Activated CD4-positive, alpha-beta T cell treated with anti-CD3 and anti-CD28 coated beads, Interleukin-2, amount 50 U/mL, for 1 hour (primary cell): ENCODE results near the gene VWF.
A peak's percentile ranks its signal among the peaks of the same experiment; 100 is the strongest.
"Not testable (repeated sequence)": the region's sequence is repeated elsewhere in the genome, so short reads cannot be mapped to it uniquely, and the experiment has no call there.

Experiments used
- DNase-seq: peaks from one replicate; pipeline ENCODE4 v3.0.0-alpha.2; 2020

Gene VWF

GRCh38 chr12:6029401-6029800, 95.1 kb downstream of the VWF start:
- no peak for DNase-seq

DNA sequence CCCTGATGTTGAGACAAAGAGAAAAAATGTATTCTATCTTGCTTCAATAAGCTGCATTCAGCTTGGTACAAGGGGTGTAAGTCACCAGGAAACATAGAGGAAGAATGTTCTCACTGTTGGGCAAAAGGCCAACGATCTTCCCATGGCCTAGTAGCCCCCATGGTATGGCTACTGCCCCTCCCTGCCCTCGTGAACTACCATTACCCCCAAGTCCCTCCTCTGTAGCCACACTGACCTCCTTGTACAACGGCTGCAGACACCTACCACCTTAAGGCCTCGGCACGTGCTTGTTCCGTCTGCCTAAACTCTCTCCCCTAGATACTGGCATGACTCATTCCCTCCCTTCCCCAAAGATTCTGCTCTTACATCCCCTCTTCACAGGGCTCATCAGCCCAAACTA, 97.5 kb downstream of the VWF start:
- no peak for DNase-seq

GRCh38 chr12:6025703-6026298, 98.7 kb downstream of the VWF start:
- DNase-seq, result not testable (repeated sequence)

DNA sequence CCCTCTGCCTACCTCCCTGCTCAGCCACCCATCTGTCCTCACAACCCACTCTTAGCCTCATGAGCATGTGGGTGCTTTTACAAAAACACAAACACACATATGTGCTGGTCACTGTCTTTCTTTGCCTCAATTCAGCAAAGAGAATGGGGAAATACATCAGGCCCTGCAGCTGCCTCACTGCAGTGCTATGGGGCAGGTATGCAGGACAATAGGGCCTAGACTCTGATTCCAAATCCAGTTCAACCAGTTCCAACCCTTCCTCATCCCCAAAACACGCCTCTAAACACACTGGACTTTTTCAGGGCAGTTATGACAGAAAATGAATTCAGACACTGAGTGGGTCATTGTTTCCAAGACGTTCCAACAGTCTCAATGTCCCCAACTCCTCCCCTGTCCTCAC, 100.4 kb downstream of the VWF start:
- DNase-seq, result not testable (repeated sequence)

GRCh38 chr12:6020930-6021329, 103.5 kb downstream of the VWF start:
- DNase-seq, result no peak

GRCh38 chr12:6020511-6020910, 104.0 kb downstream of the VWF start:
- not testable (repeated sequence) for DNase-seq

- DNase-seq, result not testable (repeated sequence)
These were observed 105.2 kb downstream of the VWF start for GRCh38 chr12:6019256-6019655.

DNA sequence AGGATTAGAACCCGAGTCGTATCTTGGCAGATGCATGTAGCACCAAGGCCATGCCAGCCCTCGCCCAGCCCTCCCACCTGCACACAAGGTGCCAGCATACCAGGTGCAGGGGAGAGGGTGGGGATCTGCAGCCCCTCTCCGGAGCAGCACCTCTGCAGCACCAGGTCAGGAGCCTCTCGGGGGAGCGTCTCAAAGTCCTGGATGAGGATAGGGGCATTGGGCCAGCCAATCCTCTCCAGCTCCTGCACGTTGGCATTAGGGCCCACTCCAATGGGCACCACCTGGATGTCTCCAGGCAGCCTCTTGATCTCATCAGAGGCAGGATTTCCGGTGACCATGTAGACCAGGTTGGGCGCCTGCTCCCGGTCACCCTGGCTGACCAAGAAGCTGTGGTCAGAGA, 106.2 kb downstream of the VWF start:
- DNase-seq, result no peak

- DNase-seq, result no peak
These were observed 107.7 kb downstream of the VWF start for GRCh38 chr12:6016756-6017155.

GRCh38 chr12:6016004-6016403, 108.5 kb downstream of the VWF start:
- DNase-seq, result not testable (repeated sequence)

GRCh38 chr12:6015271-6015670, 109.2 kb downstream of the VWF start:
- not testable (repeated sequence) for DNase-seq

GRCh38 chr12:6010631-6011350, 113.7 kb downstream of the VWF start:
- not testable (repeated sequence) for DNase-seq

GRCh38 chr12:5997260-5997659, 127.2 kb downstream of the VWF start:
- no peak for DNase-seq

- DNase-seq, result no peak
These were observed 128.0 kb downstream of the VWF start for GRCh38 chr12:5996459-5996858.

GRCh38 chr12:5989621-5990020, 134.8 kb downstream of the VWF start:
- DNase-seq, result no peak

DNA sequence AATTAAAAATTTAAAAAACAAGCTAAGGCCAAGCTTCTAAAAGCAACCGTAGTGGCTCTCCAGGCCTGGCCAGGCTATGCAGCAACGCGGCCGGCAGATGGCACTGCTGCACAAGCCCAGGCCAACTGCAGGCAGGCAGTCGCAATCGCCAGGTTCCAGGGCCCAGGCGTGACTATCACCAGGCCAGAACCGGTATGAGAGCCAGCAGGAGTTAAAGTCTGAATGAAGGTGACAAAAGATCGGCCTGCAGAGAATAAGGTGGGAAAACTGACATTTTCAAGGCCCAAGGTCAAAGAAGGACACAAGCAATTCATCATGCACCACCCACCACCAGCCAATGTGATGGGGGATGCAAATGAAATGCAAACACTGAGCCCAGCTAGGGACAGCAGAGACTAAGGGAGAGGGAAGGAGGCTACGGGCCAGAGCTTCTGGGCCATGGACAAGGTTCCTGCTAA, 135.8 kb downstream of the VWF start:
- DNase-seq, result peak; percentile 68

DNA sequence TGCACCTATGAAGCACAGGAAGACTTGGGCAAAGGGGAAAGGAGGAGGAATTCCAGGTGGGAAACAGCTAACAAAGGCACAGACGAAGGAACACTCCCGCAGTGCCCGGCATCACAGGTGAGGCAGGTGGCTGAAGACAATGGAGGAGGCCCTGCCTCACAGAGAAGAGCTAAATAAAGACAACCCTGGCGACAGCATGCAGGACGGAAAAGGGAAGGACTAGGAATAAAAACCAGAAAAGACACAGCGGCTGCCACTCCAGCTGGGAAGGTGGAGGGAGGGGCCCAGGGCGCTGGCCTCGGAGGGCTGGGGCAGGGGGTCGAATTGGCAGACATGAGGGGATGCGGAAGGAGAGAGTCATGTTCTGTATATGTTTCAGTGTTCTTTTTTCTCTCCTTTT, 136.4 kb downstream of the VWF start:
- no peak for DNase-seq

GRCh38 chr12:5987573-5987972, 136.9 kb downstream of the VWF start:
- no peak for DNase-seq

DNA sequence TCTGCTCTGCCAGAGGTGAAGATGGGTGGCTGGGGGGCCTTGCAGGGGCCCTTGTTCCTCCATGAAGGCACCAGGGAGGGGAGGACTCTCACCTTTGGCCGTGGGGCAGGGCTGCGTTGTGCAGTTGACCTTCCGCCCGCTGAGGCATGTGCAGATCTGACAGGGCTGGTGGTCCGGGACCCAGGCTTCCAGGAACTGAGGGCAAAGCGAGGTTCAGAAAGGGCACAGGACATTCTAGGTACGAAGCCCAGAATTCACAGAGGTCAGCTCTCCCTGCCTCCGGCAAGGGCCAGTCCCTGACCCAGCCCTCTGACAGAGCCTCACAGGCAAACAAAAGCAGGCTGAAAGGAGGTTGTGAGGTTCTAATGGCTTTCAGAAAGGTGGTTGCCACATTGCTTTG, 139.0 kb downstream of the VWF start:
- DNase-seq, result no peak

GRCh38 chr12:5984873-5985272, 139.6 kb downstream of the VWF start:
- DNase-seq, result no peak

GRCh38 chr12:5982106-5982505, 142.4 kb downstream of the VWF start:
- no peak for DNase-seq

DNA sequence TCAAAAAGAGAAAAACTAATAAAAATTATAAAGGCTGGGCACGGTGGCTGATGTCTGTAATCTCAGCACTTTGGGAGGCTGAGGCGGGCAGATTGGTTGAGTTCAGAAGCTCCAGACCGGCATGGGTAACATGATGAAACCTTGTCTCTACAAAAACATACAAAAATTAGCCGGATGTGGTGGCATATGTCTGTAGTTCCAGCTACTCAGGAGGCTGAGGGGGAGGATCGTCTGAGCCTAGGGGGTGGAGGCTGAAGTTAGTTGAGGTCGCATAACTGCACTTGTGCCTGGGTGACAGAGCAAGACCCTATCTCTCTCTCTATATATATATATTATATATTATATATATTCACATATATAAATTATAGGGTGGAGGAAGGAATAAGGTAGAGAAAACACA, 146.9 kb downstream of the VWF start:
- no peak for DNase-seq

- no peak for DNase-seq
These were observed 147.8 kb downstream of the VWF start for GRCh38 chr12:5976711-5977110.

DNA sequence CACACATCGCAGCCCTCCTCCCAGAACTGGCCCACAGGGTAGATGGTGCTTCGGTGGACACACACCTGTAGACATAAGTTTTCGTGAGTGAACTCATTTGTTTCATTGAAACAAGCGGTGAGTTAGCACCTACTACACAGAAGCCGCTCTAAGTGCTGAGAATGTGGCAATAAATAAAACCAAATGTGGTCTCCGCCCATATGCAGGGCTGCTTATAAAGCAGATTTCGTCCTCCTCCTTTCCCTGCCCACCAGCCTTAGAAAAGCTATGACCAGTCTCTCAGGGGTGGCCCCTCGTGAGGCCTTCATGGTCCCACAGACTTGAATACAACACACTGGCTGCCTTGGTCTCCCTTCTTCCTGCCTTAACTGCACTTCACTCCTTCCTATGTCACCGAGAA, 148.3 kb downstream of the VWF start:
- no peak for DNase-seq
